Panc1 (cell line): ENCODE results near the gene FBXW8. TPM values are rescaled to one million over a fixed set of nuclear protein-coding genes. Genes with fewer than 3 reads are reported as not detected.

Experiments
- ATAC-seq: fragments of 200-7000 bp; cut with Tn5 transposase; 2 replicates; pipeline ENCODE4 v1.9.1; 2020; ENCODE audit warnings: mild to moderate bottlenecking, moderate library complexity
- BruUV-seq: library from RNA; stranded (reverse); fragments of 400-500 nt; replicated peaks from 2 replicates; lab custom pipeline; 2021; lab: Mats Ljungman, UMichigan
- CTCF ChIA-PET: fragments of 300-600 bp; sonication (Branson Sonifier 250); formaldehyde crosslinking; loops from one replicate; lab custom pipeline; 2022; ENCODE audit warnings: antibody characterized with exemption; lab: Charles Lee
- POLR2A ChIA-PET: fragments of 300-600 bp; sonication (Branson Sonifier 250); formaldehyde crosslinking; loops from one replicate; lab custom pipeline; 2022; ENCODE audit warnings: antibody characterized with exemption; lab: Charles Lee
- DNase-seq: peaks from one replicate; pipeline ENCODE4 v3.0.0-alpha.2; 2010; ENCODE audit warnings: low read depth, low spot score
- H3K27ac ChIP-seq: 2 replicates; pipeline ENCODE4 v1.5.1; 2011; ENCODE audit warnings: mild to moderate bottlenecking, low read length, inconsistent platforms
- H3K27me3 ChIP-seq: fragments of 200-500 bp; sonication (Bioruptor generic); 2 replicates; pipeline ENCODE4 v1.6.0; 2014; ENCODE audit warnings: low read length, inconsistent platforms; ENCODE audit not compliant: control insufficient read depth, insufficient read depth
- H3K36me3 ChIP-seq: fragments of 200-500 bp; sonication (Bioruptor generic); 2 replicates; pipeline ENCODE4 v1.5.1; 2014; ENCODE audit warnings: inconsistent platforms, mild to moderate bottlenecking, low read length, moderate library complexity; ENCODE audit not compliant: control insufficient read depth, insufficient read depth
- H3K4me1 ChIP-seq: 2 replicates; pipeline ENCODE4 v1.5.1; 2011; ENCODE audit warnings: inconsistent platforms, mild to moderate bottlenecking, low read length, moderate library complexity; ENCODE audit not compliant: control insufficient read depth, insufficient read depth
- H3K4me3 ChIP-seq, 2 experiments: 2 replicates each; pipeline ENCODE4 v1.5.1; 2011 to 2012; ENCODE audit warnings: low read depth in 2 of 2, low read length in 2 of 2, mild to moderate bottlenecking in 2 of 2, inconsistent platforms in 1 of 2, moderate library complexity in 1 of 2
- H3K9me3 ChIP-seq: fragments of 200-500 bp; sonication (Bioruptor generic); 2 replicates; pipeline ENCODE4 v1.5.1; 2014; ENCODE audit warnings: low read depth, mild to moderate bottlenecking, inconsistent platforms, low read length, moderate library complexity; ENCODE audit not compliant: control insufficient read depth, insufficient read depth
- POLR2AphosphoS5 ChIP-seq: IDR thresholded peaks from 2 replicates; pipeline ENCODE4 v1.6.1; 2012; ENCODE audit warnings: mild to moderate bottlenecking, low read depth, low read length, moderate library complexity
- REST ChIP-seq, 2 experiments: IDR thresholded peaks; 2 replicates each; pipeline ENCODE4 v1.6.1; 2011 to 2012; ENCODE audit warnings: low read depth in 2 of 2, control low read depth in 1 of 2, low read length in 1 of 2, mild to moderate bottlenecking in 1 of 2, moderate library complexity in 1 of 2; ENCODE audit not compliant: insufficient read depth in 1 of 2
- SIN3A ChIP-seq: IDR thresholded peaks from 2 replicates; pipeline ENCODE4 v1.6.1; 2012; ENCODE audit warnings: low read depth, mild to moderate bottlenecking, low read length, moderate library complexity, borderline replicate concordance; ENCODE audit not compliant: insufficient read depth
- in situ Hi-C: cut with HindIII; loops from 2 replicates; pipeline ENCODE4 v1.10.0; 2016; ENCODE audit warnings: low sequenced_read_pairs, low pct_unique_long_range_greater_than_20kb
- intact Hi-C: fragments of 100-400 bp; cut with micrococcal nuclease; formaldehyde crosslinking; loops from one replicate; pipeline ENCODE4 v1.10.0; 2022; ENCODE audit not compliant: unreplicated experiment
- total RNA-seq: library from RNA; stranded (reverse); gene quantifications from one replicate; pipeline ENCODE4 v1.2.1, GENCODE V29; 2021; ENCODE audit not compliant: unreplicated experiment

Gene FBXW8
- total RNA-seq, 1 experiment from 2014 or later = 18.0 TPM

GRCh38 chr12:116937640-116938039 lies 26.9 kb downstream of the FBXW8 start:
- H3K4me1 ChIP-seq = no peaks in the 10 kb centered on the region
- BruUV-seq = no TSS peak
- intact Hi-C loops = no loop called here
- no peaks in the 10 kb centered on the region for H3K36me3 ChIP-seq
- DNase-seq (no peak), ATAC-seq (no peak)
- ChIA-PET CTCF (no interaction called here), POLR2A (no interaction called here)
- H3K27ac ChIP-seq = no peak overlapping the region
- no peak for TF ChIP-seq SIN3A
- no peak for TF ChIP-seq REST (IDR thresholded peaks at IDR 0.05; ENCODE audit: insufficient read depth in 1 of 2, low read depth in 2 of 2, low read length in 1 of 2)
- in situ Hi-C loops = no loop called here
- H3K4me3 ChIP-seq = no peak overlapping the region
- H3K9me3 ChIP-seq = no peaks in the 10 kb centered on the region
- no peaks in the 10 kb centered on the region for H3K27me3 ChIP-seq

- Histone ChIP-seq H3K27ac (no peak overlapping the region), H3K9me3 (0 out of 2 replicates have a peak, but pooled peaks cover 4% of the 10 kb centered on the region), H3K36me3 (no peaks in the 10 kb centered on the region), H3K4me3 (no peak overlapping the region), H3K27me3 (no peaks in the 10 kb centered on the region), H3K4me1 (no peaks in the 10 kb centered on the region)
- TF ChIP-seq POLR2AphosphoS5 = no peak
- BruUV-seq = no TSS peak
- intact Hi-C loops (no loop called here), in situ Hi-C loops (no loop called here)
- ChIA-PET POLR2A (no interaction called here), CTCF (no interaction called here)
- ATAC-seq = no peak
- no peak for DNase-seq
These were observed 29.0 kb downstream of the FBXW8 start for GRCh38 chr12:116939734-116940133.

GRCh38 chr12:116941188-116941587 lies 30.4 kb downstream of the FBXW8 start:
- no TSS peak for BruUV-seq
- 0 out of 2 replicates have a peak, but pooled peaks cover 2% of the 10 kb centered on the region for H3K36me3 ChIP-seq
- intact Hi-C loops (no loop called here), in situ Hi-C loops (no loop called here)
- no peak overlapping the region for H3K27ac ChIP-seq
- TF ChIP-seq SIN3A = no peak
- DNase-seq = no peak
- no peak for ATAC-seq
- H3K4me1 ChIP-seq = no peaks in the 10 kb centered on the region
- CTCF ChIA-PET = no interaction called here
- no peak overlapping the region for H3K4me3 ChIP-seq
- no peaks in the 10 kb centered on the region for H3K27me3 ChIP-seq
- POLR2A ChIA-PET = no interaction called here
- H3K9me3 ChIP-seq = 0 out of 2 replicates have a peak, but pooled peaks cover 4% of the 10 kb centered on the region
